M059J (cell line): ENCODE measurements around the gene CEACAM3. TPM values are rescaled to one million over a fixed set of nuclear protein-coding genes. Genes with fewer than 3 reads are reported as not detected.

ENCODE experiments used
- DNase-seq: peaks from one replicate; pipeline ENCODE4 v3.0.0-alpha.2; 2012; ENCODE audit warnings: low read depth
- total RNA-seq: library from RNA; depleted of rRNA; stranded (reverse); fragments of >200 nt; shearing (Covaris generic); gene quantifications from 2 replicates; pipeline ENCODE4 v1.2.3, GENCODE V29; 2014; rRNA removed

The CEACAM3 gene
- total RNA-seq, 1 experiment from 2014 or later = not detected

GRCh38 chr19:41844601-41845000, 48.2 kb downstream of the CEACAM3 start, which contains the start of gene LYPD4:
Gene LYPD4, minus strand, starts transcription at chr19:41844683. Its CDS starts 5,398 bp downstream, at chr19:41839285.
- DNase-seq = no peak

- DNase-seq = no peak
These were observed 48.4 kb downstream of the CEACAM3 start, which contains the start of gene DMRTC2 for GRCh38 chr19:41845001-41845050. Gene DMRTC2, plus strand, starts transcription at chr19:41845042. Its CDS starts 2,387 bp downstream, at chr19:41847429.

GRCh38 chr19:41845051-41845590, 48.7 kb downstream of the CEACAM3 start:
- DNase-seq = no peak

GRCh38 chr19:41847351-41848105, 51.1 kb downstream of the CEACAM3 start:
- no peak for DNase-seq

- DNase-seq = no peak
These were observed 52.3 kb downstream of the CEACAM3 start for GRCh38 chr19:41848666-41849065.

DNA sequence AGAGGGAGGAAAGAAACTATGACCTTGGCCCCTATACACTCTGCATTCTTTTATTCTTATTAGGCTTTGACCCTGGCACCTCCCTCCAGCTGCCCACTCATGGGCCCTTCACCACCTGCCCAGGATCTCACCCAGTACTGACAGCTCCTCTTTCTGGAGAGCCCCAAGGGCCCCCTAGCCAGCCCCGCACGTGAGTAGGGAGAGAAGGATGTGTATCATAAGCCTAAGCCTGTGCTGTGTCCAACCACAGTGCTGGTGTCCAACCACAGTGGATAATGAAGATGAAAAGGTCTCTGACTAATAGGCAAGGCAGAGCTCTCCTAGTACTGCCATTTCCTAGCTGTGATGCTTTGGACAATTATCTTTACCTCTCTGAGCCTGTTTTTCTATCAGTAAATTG, 52.7 kb downstream of the CEACAM3 start:
- no peak for DNase-seq

GRCh38 chr19:41850381-41850780, 54.0 kb downstream of the CEACAM3 start:
- DNase-seq = no peak

- no peak for DNase-seq
These were observed 55.1 kb downstream of the CEACAM3 start for GRCh38 chr19:41851456-41851855.

DNA sequence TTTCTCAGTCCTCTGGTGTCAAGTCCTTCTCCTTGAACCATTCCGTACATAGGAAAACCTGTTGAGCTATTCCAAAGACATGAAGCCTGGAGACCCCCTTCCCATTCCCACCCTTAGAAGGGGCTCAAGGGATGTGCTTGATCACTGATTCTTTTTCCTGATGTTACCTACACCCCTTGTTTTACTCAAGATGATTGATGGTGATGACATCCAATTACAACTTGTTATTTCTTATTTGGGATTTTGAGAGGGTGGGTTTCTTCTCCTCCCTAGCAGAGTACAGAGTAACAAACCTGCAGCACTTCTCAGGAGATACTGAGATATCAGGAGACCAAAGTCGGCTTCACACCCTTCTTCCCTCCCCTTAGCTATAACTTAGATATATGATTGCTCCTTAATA, 57.0 kb downstream of the CEACAM3 start:
- DNase-seq = no peak

DNA sequence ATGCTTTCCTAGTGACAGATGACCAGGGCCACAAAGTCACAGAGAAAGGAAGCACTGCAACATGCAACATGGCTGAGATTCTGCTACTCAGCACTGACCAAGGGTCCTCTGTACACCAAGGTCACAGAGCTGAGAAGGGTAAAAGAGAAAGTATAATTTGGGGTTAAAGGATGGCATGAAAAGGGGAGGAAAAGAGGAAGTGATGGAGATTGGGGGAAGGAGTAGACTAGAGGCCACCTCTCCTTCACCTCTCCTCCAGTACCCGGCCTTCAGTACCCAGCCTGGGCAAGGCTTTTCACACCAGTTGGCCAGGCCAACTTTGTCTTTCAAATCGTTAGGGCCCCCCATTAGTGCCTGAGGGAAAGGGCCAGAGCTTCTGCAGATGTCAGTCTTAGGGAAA, 57.4 kb downstream of the CEACAM3 start:
- DNase-seq = no peak

GRCh38 chr19:41859213-41859617, 62.8 kb downstream of the CEACAM3 start:
- DNase-seq = no peak

GRCh38 chr19:41859618-41860418, 63.4 kb downstream of the CEACAM3 start, which contains the start of gene RPS19:
Gene RPS19, plus strand, starts transcription at chr19:41860255. Its CDS starts 520 bp downstream, at chr19:41860775.
- peak; percentile 98 for DNase-seq

DNA sequence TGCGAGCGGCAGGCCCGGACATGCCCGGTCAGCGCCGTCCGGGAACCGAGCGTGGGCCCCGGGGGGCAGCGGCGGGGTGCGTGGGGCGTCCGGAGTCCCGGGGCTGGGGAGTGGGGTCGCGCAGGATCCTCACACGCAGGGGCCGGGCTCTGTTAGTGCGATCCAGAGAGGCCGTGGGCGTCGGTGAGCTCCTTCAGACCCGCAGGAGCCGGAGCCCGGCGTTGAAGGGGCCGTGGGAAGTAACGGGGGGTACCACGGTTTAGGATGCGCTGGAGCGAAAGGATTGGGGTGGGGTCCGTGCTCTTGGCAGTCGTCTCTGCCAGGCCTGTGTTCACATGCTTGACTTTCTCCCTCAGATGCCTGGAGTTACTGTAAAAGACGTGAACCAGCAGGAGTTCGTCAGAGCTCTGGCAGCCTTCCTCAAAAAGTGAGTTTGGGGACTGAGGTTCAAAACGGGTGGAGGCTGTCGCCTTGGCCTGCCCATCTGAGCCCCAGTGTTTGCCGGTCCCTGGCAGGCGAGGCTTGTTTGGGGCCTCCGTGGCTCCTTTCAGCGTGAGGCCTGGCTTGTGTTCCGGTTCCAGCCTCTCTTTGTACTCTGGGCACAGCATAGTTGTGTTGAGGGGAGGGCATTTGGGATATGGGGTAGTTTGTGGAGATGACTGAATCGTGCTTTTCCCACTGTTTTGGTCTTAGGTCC, 64.2 kb downstream of the CEACAM3 start:
- DNase-seq = no peak

Other genes with a start within 250 kb of the CEACAM3 start
- gene CEACAM21, start 220.4 kb upstream of the CEACAM3 start, total RNA-seq = not detected in 2 replicates
- gene CEACAM4, start 169.5 kb upstream of the CEACAM3 start, total RNA-seq = not detected in 2 replicates
- gene CEACAM7, start 108.3 kb upstream of the CEACAM3 start, total RNA-seq = not detected in 2 replicates
- gene CEACAM5, start 88.0 kb upstream of the CEACAM3 start, total RNA-seq = not detected in 2 replicates
- not detected in 2 replicates for gene CEACAM6, start 41.1 kb upstream of the CEACAM3 start, total RNA-seq
- gene LYPD4, start 48.1 kb downstream of the CEACAM3 start, total RNA-seq = not detected in 2 replicates
- not detected in 2 replicates for gene DMRTC2, start 48.5 kb downstream of the CEACAM3 start, total RNA-seq
- gene RPS19, start 63.7 kb downstream of the CEACAM3 start, total RNA-seq = 919 and 1,304 TPM in 2 replicates
- 0.12 TPM in 1 of 2 replicates, not detected in the other for gene CD79A, start 80.7 kb downstream of the CEACAM3 start, total RNA-seq
- gene ARHGEF1, start 86.6 kb downstream of the CEACAM3 start, total RNA-seq = 41.7 and 43.9 TPM in 2 replicates
- gene ERFL, start 131.9 kb downstream of the CEACAM3 start, total RNA-seq = not detected in 2 replicates
- 237 and 244 TPM in 2 replicates for gene RABAC1, start 162.7 kb downstream of the CEACAM3 start, total RNA-seq
- gene ATP1A3, start 197.6 kb downstream of the CEACAM3 start, total RNA-seq = 0.05 TPM in 1 of 2 replicates, not detected in the other